Measurements from ENCODE around the gene GGTLC2. TPM values are rescaled to one million over a fixed set of nuclear protein-coding genes. Genes with fewer than 3 reads are reported as not detected.

Gene GGTLC2
- total RNA-seq, 2 experiments from 2014 or later, result not detected

DNA sequence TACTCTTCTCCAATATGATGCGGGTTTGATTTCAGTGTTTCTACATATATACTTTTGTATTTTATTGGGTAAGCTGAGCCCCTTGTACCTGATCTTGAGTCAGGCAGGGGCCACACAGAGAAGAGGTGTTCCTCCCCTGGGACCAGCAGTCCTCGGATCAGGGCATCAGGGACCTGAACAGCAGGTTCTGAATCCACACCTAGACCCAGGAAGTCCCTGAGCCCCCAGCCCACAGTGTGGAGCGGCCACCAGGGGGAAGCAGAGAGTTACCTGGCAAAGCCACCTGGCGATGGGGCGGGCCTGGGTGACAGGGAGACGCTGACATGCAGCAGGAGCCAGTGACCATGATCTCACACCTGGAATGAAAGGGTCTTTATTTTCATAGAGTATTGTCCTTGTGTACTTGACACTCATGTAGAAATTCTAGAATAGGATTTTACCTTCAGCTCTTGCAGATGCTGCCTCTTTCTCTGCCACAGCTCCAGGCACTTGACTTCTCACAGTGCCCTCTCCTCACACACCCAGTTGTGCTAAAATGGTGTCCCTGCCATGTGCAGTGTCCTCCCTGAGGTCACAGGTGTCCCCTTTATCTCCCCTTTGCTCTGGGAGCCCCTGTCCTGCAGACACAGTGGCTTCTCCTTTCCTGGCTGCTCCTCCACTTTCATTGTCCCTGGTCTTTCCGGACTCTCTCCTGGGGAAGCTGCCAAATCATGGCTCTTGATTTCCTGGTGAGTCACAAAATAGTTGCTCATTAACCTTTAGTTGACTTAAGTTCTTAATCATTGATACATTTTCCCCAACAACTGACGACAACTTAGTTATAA, 48.5 kb downstream of the GGTLC2 start:
- Mint-ChIP-seq H3K4me1 (ENCODE audit: low read depth) (no peaks in the 10 kb centered on the region), H3K36me3 (ENCODE audit: low read depth) (no peaks in the 10 kb centered on the region), H3K27me3 (no peaks in the 10 kb centered on the region), H3K27ac (no peak overlapping the region), H3K4me3 (no peak overlapping the region), H3K9me3 (no peaks in the 10 kb centered on the region)
- DNase-seq (peak; percentile 72), ATAC-seq (peak; percentile 71)
- ChIA-PET CTCF (interaction anchor here (0.6 to 2.2 kb wide), 7 partner anchors 9 to 264 kb away, joined by 3 to 10 read pairs (median 4); no protein-coding TSS in a partner anchor), POLR2A (no interaction called here)
- TF ChIP-seq, protein P1, sequence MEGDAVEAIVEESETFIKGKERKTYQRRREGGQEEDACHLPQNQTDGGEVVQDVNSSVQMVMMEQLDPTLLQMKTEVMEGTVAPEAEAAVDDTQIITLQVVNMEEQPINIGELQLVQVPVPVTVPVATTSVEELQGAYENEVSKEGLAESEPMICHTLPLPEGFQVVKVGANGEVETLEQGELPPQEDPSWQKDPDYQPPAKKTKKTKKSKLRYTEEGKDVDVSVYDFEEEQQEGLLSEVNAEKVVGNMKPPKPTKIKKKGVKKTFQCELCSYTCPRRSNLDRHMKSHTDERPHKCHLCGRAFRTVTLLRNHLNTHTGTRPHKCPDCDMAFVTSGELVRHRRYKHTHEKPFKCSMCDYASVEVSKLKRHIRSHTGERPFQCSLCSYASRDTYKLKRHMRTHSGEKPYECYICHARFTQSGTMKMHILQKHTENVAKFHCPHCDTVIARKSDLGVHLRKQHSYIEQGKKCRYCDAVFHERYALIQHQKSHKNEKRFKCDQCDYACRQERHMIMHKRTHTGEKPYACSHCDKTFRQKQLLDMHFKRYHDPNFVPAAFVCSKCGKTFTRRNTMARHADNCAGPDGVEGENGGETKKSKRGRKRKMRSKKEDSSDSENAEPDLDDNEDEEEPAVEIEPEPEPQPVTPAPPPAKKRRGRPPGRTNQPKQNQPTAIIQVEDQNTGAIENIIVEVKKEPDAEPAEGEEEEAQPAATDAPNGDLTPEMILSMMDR (IDR thresholded peaks at IDR 0.05), result peak; percentile 71
- intact Hi-C loops (cut with micrococcal nuclease), result no loop called here

DNA sequence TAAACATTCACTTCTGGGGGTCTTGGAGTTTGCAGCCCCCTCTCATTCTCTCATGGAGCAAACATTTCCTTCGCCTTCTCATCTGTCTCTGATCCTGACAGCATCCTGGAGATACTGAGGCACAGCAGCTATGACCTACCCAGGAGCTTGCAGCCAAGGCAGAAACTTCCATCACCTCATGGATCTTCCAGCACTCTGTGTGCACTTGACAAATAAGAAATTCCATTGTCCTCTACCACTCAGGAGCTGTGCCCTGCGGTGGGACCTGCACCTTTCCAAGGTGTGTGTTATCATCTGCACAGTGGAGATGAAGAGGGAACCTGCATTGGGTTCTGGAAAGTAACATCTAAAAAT, 49.1 kb downstream of the GGTLC2 start:
- H3K4me3 Mint-ChIP-seq, result no peak overlapping the region
- TF ChIP-seq, protein P1 (IDR thresholded peaks at IDR 0.05), result no peak
- CTCF ChIA-PET, result interaction anchor here (0.6 to 2.2 kb wide), 6 partner anchors 8 to 263 kb away, joined by 3 to 10 read pairs (median 5); no protein-coding TSS in a partner anchor
- POLR2A ChIA-PET, result no interaction called here
- no peaks in the 10 kb centered on the region for H3K9me3 Mint-ChIP-seq
- DNase-seq, result no peak
- intact Hi-C loops (cut with micrococcal nuclease), result no loop called here
- no peaks in the 10 kb centered on the region for H3K27me3 Mint-ChIP-seq
- H3K27ac Mint-ChIP-seq, result no peak overlapping the region
- H3K4me1 Mint-ChIP-seq (ENCODE audit: low read depth), result no peaks in the 10 kb centered on the region
- no peaks in the 10 kb centered on the region for H3K36me3 Mint-ChIP-seq (ENCODE audit: low read depth)
- ATAC-seq, result no peak

DNA sequence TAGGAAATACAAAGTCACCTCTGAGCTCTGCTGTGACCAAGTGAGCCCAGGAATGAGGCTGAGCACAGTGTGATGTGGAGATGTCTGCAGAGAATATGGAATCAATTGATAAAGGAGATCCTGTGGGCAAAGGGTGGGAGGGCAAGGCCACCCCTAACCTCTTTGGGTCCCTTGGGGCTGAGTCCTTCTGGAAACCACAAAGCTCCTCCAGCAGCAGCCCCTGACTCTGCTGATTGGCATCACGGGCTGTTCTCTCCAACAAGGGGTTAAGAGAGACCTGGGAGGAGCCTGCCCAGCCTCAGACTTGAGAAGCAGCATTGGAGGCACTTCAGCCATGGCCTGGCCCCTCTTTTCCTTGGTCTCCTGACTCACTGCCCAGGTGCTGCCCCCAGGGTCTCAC, 49.7 kb downstream of the GGTLC2 start:
- no peak for ATAC-seq
- Mint-ChIP-seq H3K27me3 (no peaks in the 10 kb centered on the region), H3K36me3 (ENCODE audit: low read depth) (no peaks in the 10 kb centered on the region), H3K9me3 (no peaks in the 10 kb centered on the region), H3K4me1 (ENCODE audit: low read depth) (no peaks in the 10 kb centered on the region), H3K27ac (no peak overlapping the region), H3K4me3 (no peak overlapping the region)
- TF ChIP-seq, protein P1 (IDR thresholded peaks at IDR 0.05), result no peak
- CTCF ChIA-PET, result interaction anchor here (0.7 to 0.9 kb wide), 2 partner anchors 28 to 261 kb away, joined by 3 read pairs; no protein-coding TSS in a partner anchor
- intact Hi-C loops (cut with micrococcal nuclease), result no loop called here
- POLR2A ChIA-PET, result no interaction called here
- DNase-seq, result no peak

DNA sequence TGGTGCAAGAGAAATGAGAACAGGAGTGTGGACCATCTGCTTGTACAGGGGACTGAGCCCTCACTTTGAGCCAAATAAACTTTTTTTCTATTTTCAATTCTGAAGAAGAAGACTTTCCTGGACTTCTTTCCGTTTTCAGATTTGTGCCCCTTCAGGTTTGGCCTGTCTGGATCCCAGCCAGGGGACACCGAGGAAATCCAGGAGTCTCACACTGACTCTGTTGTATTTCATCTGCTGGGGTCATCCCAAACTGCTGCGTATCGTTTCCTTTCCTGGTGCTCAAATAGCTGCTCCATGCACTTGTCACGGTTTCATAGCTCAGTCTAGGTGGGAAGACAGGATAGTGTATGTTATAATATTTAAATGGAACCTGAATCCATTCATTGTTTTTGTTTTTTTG, 51.7 kb downstream of the GGTLC2 start:
- no peaks in the 10 kb centered on the region for H3K27me3 Mint-ChIP-seq
- no peaks in the 10 kb centered on the region for H3K4me1 Mint-ChIP-seq (ENCODE audit: low read depth)
- ChIA-PET POLR2A (no interaction called here), CTCF (no interaction called here)
- ATAC-seq (no peak), DNase-seq (no peak)
- no peak overlapping the region for H3K27ac Mint-ChIP-seq
- no peaks in the 10 kb centered on the region for H3K9me3 Mint-ChIP-seq
- H3K36me3 Mint-ChIP-seq (ENCODE audit: low read depth), result no peaks in the 10 kb centered on the region
- no peak overlapping the region for H3K4me3 Mint-ChIP-seq
- TF ChIP-seq, protein P1 (IDR thresholded peaks at IDR 0.05), result no peak
- intact Hi-C loops (cut with micrococcal nuclease), result no loop called here

Other genes with a start within 250 kb of the GGTLC2 start
- 1 to 10 TPM; 2.3 to 3.0 TPM for gene ZNF280B, start 135.9 kb upstream of the GGTLC2 start, total RNA-seq
- not detected for gene ZNF280A, start 124.3 kb upstream of the GGTLC2 start, total RNA-seq
- gene PRAME, start 85.3 kb upstream of the GGTLC2 start, total RNA-seq, result not detected
- not detected for gene IGLL5, start 243.2 kb downstream of the GGTLC2 start, total RNA-seq

Measured in activated CD8-positive, alpha-beta T cell treated with anti-CD3 and anti-CD28 coated beads for 36 hours (primary cell).